H1 (cell line): Measurements from ENCODE around the gene IPO7. TPM values are rescaled to one million over a fixed set of nuclear protein-coding genes. Genes with fewer than 3 reads are reported as not detected.

Source experiments
- CBX5 ChIP-seq: fragments of 300-800, 300-1000 bp; sonication (generic); IDR thresholded peaks from 2 replicates; pipeline ENCODE4 v1.7.1; 2016; ENCODE audit warnings: antibody characterized with exemption, low read length, low read depth
- CBX8 ChIP-seq: fragments of 300-800, 300-1000 bp; sonication (generic); IDR thresholded peaks from 2 replicates; pipeline ENCODE4 v1.7.1; 2016; ENCODE audit warnings: low read depth, low read length, borderline replicate concordance
- CTCF ChIP-seq, 3 experiments: IDR thresholded peaks; 1 replicate in 2 of 3; 2 replicates in 1 of 3; pipeline versions ENCODE4 v1.5.1 to v1.6.1; 2011; ENCODE audit warnings: low read length in 3 of 3, mild to moderate bottlenecking in 3 of 3, inconsistent platforms in 2 of 3, low read depth in 1 of 3, moderate library complexity in 1 of 3; ENCODE audit not compliant: insufficient read depth in 1 of 3; ENCODE audit errors: control extremely low read depth in 1 of 3
- EGR1 ChIP-seq: IDR thresholded peaks from 2 replicates; pipeline ENCODE4 v1.6.1; 2011; ENCODE audit warnings: low read depth, low read length, borderline replicate concordance
- EP300 ChIP-seq, 2 experiments: IDR thresholded peaks; 1 replicate in 1 of 2; 2 replicates in 1 of 2; pipeline ENCODE4 v1.6.1; 2011 to 2012; ENCODE audit warnings: low read depth in 2 of 2, low read length in 2 of 2, mild to moderate bottlenecking in 2 of 2, borderline replicate concordance in 1 of 2, inconsistent platforms in 1 of 2, moderate library complexity in 1 of 2
- GABPA ChIP-seq: IDR thresholded peaks from 2 replicates; pipeline ENCODE4 v1.6.1; 2011; ENCODE audit warnings: mild to moderate bottlenecking, low read length, moderate library complexity, borderline replicate concordance; ENCODE audit not compliant: insufficient read depth
- HDAC6 ChIP-seq: IDR thresholded peaks from one replicate; pipeline ENCODE4 v1.7.1; 2012; ENCODE audit warnings: low read depth, mild to moderate bottlenecking, inconsistent platforms, low read length, moderate library complexity
- KDM5A ChIP-seq: fragments of 200-600 bp; IDR thresholded peaks from 2 replicates; pipeline ENCODE4 v1.7.1; 2012; ENCODE audit warnings: mild to moderate bottlenecking, low read length, inconsistent platforms, mixed read lengths
- MAFK ChIP-seq: IDR thresholded peaks from 2 replicates; pipeline ENCODE4 v1.6.1; 2012; ENCODE audit warnings: low read depth, mild to moderate bottlenecking, improper control_type of control experiment, low read length
- PHF8 ChIP-seq: fragments of 200-600 bp; sonication (generic); conservative IDR thresholded peaks from 2 replicates; pipeline ENCODE4 v1.7.1; 2012; ENCODE audit warnings: low read depth, mild to moderate bottlenecking, inconsistent platforms, low read length, moderate library complexity
- POLR2A ChIP-seq, 2 experiments: IDR thresholded peaks; 1 replicate in 1 of 2; 2 replicates in 1 of 2; pipeline ENCODE4 v1.6.1; 2011; ENCODE audit warnings: low read depth in 2 of 2, low read length in 2 of 2, mild to moderate bottlenecking in 2 of 2; ENCODE audit errors: control extremely low read depth in 1 of 2
- POLR2AphosphoS5 ChIP-seq: IDR thresholded peaks from 2 replicates; pipeline ENCODE4 v1.6.1; 2011; ENCODE audit warnings: low read depth, low read length
- POU5F1 ChIP-seq: IDR thresholded peaks from 2 replicates; pipeline ENCODE4 v1.6.1; 2011; ENCODE audit warnings: low read depth, mild to moderate bottlenecking, low read length, moderate library complexity
- RBBP5 ChIP-seq: IDR thresholded peaks from 2 replicates; pipeline ENCODE4 v1.7.1; 2012; ENCODE audit warnings: low read depth, mild to moderate bottlenecking, inconsistent platforms, low read length, moderate library complexity, borderline replicate concordance
- RFX5 ChIP-seq: IDR thresholded peaks from 2 replicates; pipeline ENCODE4 v1.6.1; 2011; ENCODE audit warnings: low read depth, low read length, improper control_type of control experiment, borderline replicate concordance
- SAP30 ChIP-seq: fragments of 300-600 bp; sonication (generic); IDR thresholded peaks from 2 replicates; pipeline ENCODE4 v1.7.1; 2012; ENCODE audit warnings: low read length, moderate library complexity, mild to moderate bottlenecking, inconsistent platforms; ENCODE audit not compliant: insufficient read depth, insufficient replicate concordance
- SIX5 ChIP-seq: IDR thresholded peaks from 2 replicates; pipeline ENCODE4 v1.6.1; 2011; ENCODE audit warnings: mild to moderate bottlenecking, low read depth, low read length
- SUZ12 ChIP-seq: fragments of 200-600 bp; sonication (generic); IDR thresholded peaks from 2 replicates; pipeline ENCODE4 v1.6.1; 2012; ENCODE audit warnings: mild to moderate bottlenecking, inconsistent platforms, low read length, moderate library complexity, mixed read lengths
- TAF7 ChIP-seq: optimal IDR thresholded peaks from 2 replicates; pipeline ENCODE3; 2011; ENCODE audit warnings: low read depth, mild to moderate bottlenecking, inconsistent platforms, low read length, moderate library complexity, borderline replicate concordance
- TBP ChIP-seq: IDR thresholded peaks from 2 replicates; pipeline ENCODE4 v1.6.1; 2011; ENCODE audit warnings: low read depth, low read length, improper control_type of control experiment
- TCF12 ChIP-seq: IDR thresholded peaks from 2 replicates; pipeline ENCODE4 v1.6.1; 2011; ENCODE audit warnings: low read depth, mild to moderate bottlenecking, low read length
- polyA plus RNA-seq, 7 experiments: library from polyadenylated mRNA; depleted of rRNA in 3 of 7; stranded (reverse) in 5 of 7; unstranded in 2 of 7; fragments of >200 nt in 5 of 7; fragments of 200-250 nt in 2 of 7; gene quantifications; 1 replicate in 5 of 7; 2 replicates in 1 of 7; 4 replicates in 1 of 7; pipeline versions ENCODE4 v1.2.1 to v1.2.3, GENCODE V29; 2011 to 2013; ENCODE audit warnings: missing spikeins in 2 of 7, mixed read lengths in 2 of 7
- total RNA-seq: library from RNA; stranded (reverse); fragmentation: NEBNext Ultra II Directional; extraction: Animal tissue kit (Norgen Biotek cat#: 25700); gene quantifications from 2 replicates; pipeline ENCODE4 v1.2.1, GENCODE V29; 2021

IPO7 gene
- total and polyA plus RNA-seq, 2 of the 8 experiments (the other 6 are each of a cell fraction or from before 2014, with no cell fraction given), result 45.9 to 259 TPM

GRCh38 chr11:9363954-9364912 is 20.2 kb upstream of the IPO7 start (continued):
- no peak for TF ChIP-seq TCF12
- no peak for TF ChIP-seq KDM5A
- TF ChIP-seq HDAC6, result no peak
- no peak for TF ChIP-seq RFX5
- TF ChIP-seq PHF8, result peak; percentile 63
- peak; percentile 56 for TF ChIP-seq TAF7
- TF ChIP-seq TBP, result peak; percentile 71; the same call in 1 of the 2 replicates
- TF ChIP-seq CBX5, result no peak
- TF ChIP-seq SUZ12, result no peak
- TF ChIP-seq POU5F1, result no peak
- TF ChIP-seq GABPA, result no peak
- peak; percentile 98 for TF ChIP-seq MAFK
- TF ChIP-seq EP300 (IDR thresholded peaks at IDR 0.05; ENCODE audit: borderline replicate concordance in 1 of 2, low read depth in 2 of 2, low read length in 2 of 2), result peak in 1 of 2 experiments; percentile 19; a peak in 1 of 3 replicates
- TF ChIP-seq POLR2AphosphoS5, result peak; percentile 73; the same call in 1 of the 2 replicates
- TF ChIP-seq SAP30, result no peak
- no peak for TF ChIP-seq EGR1
- TF ChIP-seq RBBP5, result peak; percentile 78
- TF ChIP-seq CBX8, result no peak
- TF ChIP-seq POLR2A (IDR thresholded peaks at IDR 0.05; ENCODE audit: control extremely low read depth in 1 of 2, low read depth in 2 of 2, low read length in 2 of 2), result peak; percentile 55 to 80; a peak in 2 of 3 replicates
- TF ChIP-seq CTCF (IDR thresholded peaks at IDR 0.05; ENCODE audit: control extremely low read depth in 1 of 3, insufficient read depth in 1 of 3, low read depth in 1 of 3, low read length in 3 of 3), result no peak
- no peak for TF ChIP-seq SIX5
